HepG2 (cell line): Measurements from ENCODE around the gene SLC17A3. TPM values are rescaled to one million over a fixed set of nuclear protein-coding genes. Genes with fewer than 3 reads are reported as not detected.

Source experiments
- ATAC-seq: fragments of 200-7000 bp; cut with Tn5 transposase; 3 replicates; pipeline ENCODE4 v1.9.1; 2020; ENCODE audit warnings: mild to moderate bottlenecking, moderate library complexity
- BruUV-seq: library from RNA; stranded (reverse); fragments of 400-500 nt; replicated peaks from 2 replicates; lab custom pipeline; 2021; lab: Mats Ljungman, UMichigan
- CTCF ChIA-PET: fragments of 300-600 bp; formaldehyde crosslinking; extraction: SDS; loops from one replicate; lab custom pipeline; 2021; ENCODE audit warnings: low total read pairs, inconsistent platforms, low intra/inter-chr PET ratio; lab: Yijun Ruan, JAX
- POLR2A ChIA-PET: fragments of 350-600 bp; sonication (Branson Sonifier 250); formaldehyde crosslinking; loops from one replicate; lab custom pipeline; 2020; ENCODE audit warnings: antibody characterized with exemption, inconsistent platforms; lab: Yijun Ruan, JAX
- DNase-seq: peaks from one replicate; pipeline ENCODE4 v3.0.0-alpha.2; 2015; ENCODE audit warnings: low spot score
- FAIRE-seq: peaks from 3 replicates; lab custom pipeline; 2011; peaks lifted over from hg19 to GRCh38; lab: Jason Lieb, UNC
- H2AFZ ChIP-seq: one replicate; pipeline ENCODE4 v1.6.1; 2011; ENCODE audit warnings: low read length, inconsistent platforms
- H3K27ac ChIP-seq: fragments of 300-600 bp; 3 replicates; pipeline ENCODE4 v1.8.0; 2011; ENCODE audit warnings: mixed run types, mild to moderate bottlenecking, mixed read lengths, low read length, inconsistent platforms; ENCODE audit not compliant: insufficient read depth; ENCODE audit errors: extremely low read length
- H3K27me3 ChIP-seq, 2 experiments: fragments of 200-600 bp in 1 of 2; 2 replicates in 1 of 2; 3 replicates in 1 of 2; pipeline versions ENCODE4 v1.6.0 to v1.8.0; 2011; ENCODE audit warnings: low read length in 2 of 2, mild to moderate bottlenecking in 2 of 2, moderate library complexity in 2 of 2, inconsistent platforms in 1 of 2; ENCODE audit not compliant: insufficient read depth in 2 of 2, control insufficient read depth in 1 of 2
- H3K36me3 ChIP-seq, 2 experiments: fragments of 200-600 bp in 1 of 2; replicated peaks in 1 of 2; 2 replicates in 1 of 2; 3 replicates in 1 of 2; pipeline versions ENCODE4 v1.5.1 to v1.8.0; 2011; ENCODE audit warnings: low read length in 2 of 2, inconsistent platforms in 1 of 2; ENCODE audit not compliant: insufficient read depth in 2 of 2, control insufficient read depth in 1 of 2
- H3K4me1 ChIP-seq: 2 replicates; pipeline ENCODE4 v1.5.1; 2012; ENCODE audit warnings: low read length, inconsistent platforms; ENCODE audit not compliant: insufficient read depth
- H3K4me2 ChIP-seq: 2 replicates; pipeline ENCODE4 v1.6.0; 2011; ENCODE audit warnings: low read depth, low read length, inconsistent platforms
- H3K4me3 ChIP-seq, 3 experiments: fragments of 200-600 bp in 1 of 3; sonication (generic), shearing (Covaris generic) in 1 of 3; replicated peaks in 1 of 3; 2 replicates each; pipeline ENCODE4 v1.5.1; 2011 to 2016; ENCODE audit warnings: low read length in 3 of 3, inconsistent platforms in 2 of 3, low read depth in 2 of 3, mild to moderate bottlenecking in 2 of 3, control low read depth in 1 of 3, mixed read lengths in 1 of 3; ENCODE audit not compliant: insufficient read depth in 1 of 3
- H3K79me2 ChIP-seq: one replicate; pipeline ENCODE4 v1.6.1; 2011; ENCODE audit warnings: low read length, inconsistent platforms; ENCODE audit not compliant: insufficient read depth
- H3K9ac ChIP-seq: 2 replicates; pipeline ENCODE4 v1.6.0; 2011; ENCODE audit warnings: mild to moderate bottlenecking, low read depth, low read length, inconsistent platforms; ENCODE audit not compliant: insufficient read depth
- H3K9me3 ChIP-seq: 2 replicates; pipeline ENCODE4 v1.5.1; 2012; ENCODE audit warnings: mild to moderate bottlenecking, low read length
- H4K20me1 ChIP-seq: 2 replicates; pipeline ENCODE4 v1.6.0; 2011; ENCODE audit warnings: inconsistent platforms, mild to moderate bottlenecking, low read length, moderate library complexity; ENCODE audit not compliant: insufficient read depth
- GATAD2A ChIP-seq: IDR thresholded peaks from 2 replicates; pipeline ENCODE4 v1.6.1; 2016
- HIVEP1 ChIP-seq: sonication (generic); formaldehyde crosslinking; IDR thresholded peaks from 2 replicates; pipeline ENCODE4 v1.4.0; 2020; ENCODE audit warnings: mild to moderate bottlenecking, missing genetic modification reagents
- KLF12 ChIP-seq: sonication (generic); formaldehyde crosslinking; IDR thresholded peaks from 2 replicates; pipeline ENCODE4 v1.4.0; 2020; ENCODE audit warnings: missing genetic modification reagents, borderline replicate concordance
- MXD4 ChIP-seq: IDR thresholded peaks from 2 replicates; pipeline ENCODE4 v1.6.1; 2016; ENCODE audit warnings: mild to moderate bottlenecking, missing biosample characterization, missing genetic modification reagents
- ZNF274 ChIP-seq: sonication (generic); formaldehyde crosslinking; IDR thresholded peaks from 2 replicates; pipeline ENCODE4 v1.5.1; 2020; ENCODE audit warnings: mild to moderate bottlenecking, missing genetic modification reagents
- ZNF773 ChIP-seq: sonication (generic); formaldehyde crosslinking; IDR thresholded peaks from 2 replicates; pipeline ENCODE4 v1.4.0; 2020; ENCODE audit warnings: missing genetic modification reagents, borderline replicate concordance
- WGBS: methylation state at CpG from one replicate; pipeline ENCODE4 v1.1.6; 2017; ENCODE audit warnings: low lambda C conversion rate; 5-methylcytosine and 5-hydroxymethylcytosine counted together
- in situ Hi-C: cut with HindIII; loops from 2 replicates; pipeline ENCODE4 v1.10.0; 2017; ENCODE audit warnings: low pct_unique_long_range_greater_than_20kb; ENCODE audit not compliant: extremely low pct_ligation_motif_present
- intact Hi-C: fragments of 100-400 bp; cut with micrococcal nuclease; formaldehyde crosslinking; loops from one replicate; pipeline ENCODE4 v1.10.0; 2022; ENCODE audit not compliant: unreplicated experiment
- polyA plus RNA-seq, 8 experiments: library from polyadenylated mRNA; depleted of rRNA in 3 of 8; stranded (reverse) in 7 of 8; unstranded in 1 of 8; fragments of >200 nt; fragmentation: Illumina TruSeq in 4 of 8; extraction: Trizol in 4 of 8; gene quantifications; 2 replicates each; pipeline versions ENCODE4 v1.2.1 to v1.2.3, GENCODE V29; 2011 to 2016; ENCODE audit warnings: low read depth in 4 of 8, missing spikeins in 1 of 8, mixed read lengths in 1 of 8; ENCODE audit not compliant: insufficient read depth in 1 of 8
- total RNA-seq, 5 experiments: library from RNA; depleted of rRNA; stranded (reverse); fragments of >200 nt; fragmentation: Illumina TruSeq; extraction: Trizol; gene quantifications; 2 replicates each; pipeline ENCODE4 v1.2.3, GENCODE V29; 2016; ENCODE audit warnings: low read depth in 1 of 5
- TF ChIP-seq, protein P1 (sequence below): sonication (generic); formaldehyde crosslinking; IDR thresholded peaks from 2 replicates; pipeline ENCODE4 v1.5.0; 2020; ENCODE audit warnings: mild to moderate bottlenecking, missing genetic modification reagents, borderline replicate concordance
- TF ChIP-seq, protein P2 (sequence below): sonication (generic); formaldehyde crosslinking; IDR thresholded peaks from 2 replicates; pipeline ENCODE4; 2020; ENCODE audit warnings: missing genetic modification reagents, mild to moderate bottlenecking, borderline replicate concordance
- TF ChIP-seq, protein P3 (sequence below): sonication (generic); formaldehyde crosslinking; IDR thresholded peaks from 2 replicates; pipeline ENCODE4 v1.4.0; 2020; ENCODE audit warnings: mild to moderate bottlenecking, missing genetic modification reagents

SLC17A3 gene
- total and polyA plus RNA-seq, 2 of the 13 experiments (the other 11 are each of a cell fraction or from before 2014, with no cell fraction given), result 0.09 to 0.11 TPM

DNA sequence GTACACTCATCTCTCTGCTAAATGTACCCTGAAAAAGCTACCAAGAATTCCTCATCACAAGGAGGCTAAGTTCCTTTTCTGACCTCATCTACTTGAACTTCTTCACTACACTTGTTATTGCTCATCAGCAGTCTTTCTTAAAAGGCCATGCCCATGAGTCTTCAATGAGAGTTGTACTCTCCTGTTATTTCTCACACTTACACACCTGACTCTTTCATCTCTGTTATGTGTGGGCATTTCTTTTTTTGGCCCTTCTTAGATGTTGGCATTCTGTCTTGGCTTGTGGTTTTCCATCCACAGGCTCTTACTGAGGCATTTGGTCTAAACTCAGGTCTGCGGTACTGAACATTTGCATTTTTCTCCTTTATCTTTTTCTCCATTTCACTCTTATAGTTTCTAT, 31.5 kb downstream of the SLC17A3 start:
- ChIA-PET POLR2A (no interaction called here), CTCF (no interaction called here)
- FAIRE-seq (no peak), ATAC-seq (no peak)
- peaks cover 25% of the 10 kb centered on the region for H3K79me2 ChIP-seq
- in situ Hi-C loops, result no loop called here
- no peak overlapping the region for H3K4me2 ChIP-seq
- H3K9ac ChIP-seq, result no peak overlapping the region
- H3K4me3 ChIP-seq, result no peak overlapping the region
- TF ChIP-seq MXD4 (CRISPR knock-in tag), result no peak
- no peak for TF ChIP-seq KLF12
- no peak for TF ChIP-seq ZNF274 (CRISPR knock-in tag)
- TF ChIP-seq, protein P1, sequence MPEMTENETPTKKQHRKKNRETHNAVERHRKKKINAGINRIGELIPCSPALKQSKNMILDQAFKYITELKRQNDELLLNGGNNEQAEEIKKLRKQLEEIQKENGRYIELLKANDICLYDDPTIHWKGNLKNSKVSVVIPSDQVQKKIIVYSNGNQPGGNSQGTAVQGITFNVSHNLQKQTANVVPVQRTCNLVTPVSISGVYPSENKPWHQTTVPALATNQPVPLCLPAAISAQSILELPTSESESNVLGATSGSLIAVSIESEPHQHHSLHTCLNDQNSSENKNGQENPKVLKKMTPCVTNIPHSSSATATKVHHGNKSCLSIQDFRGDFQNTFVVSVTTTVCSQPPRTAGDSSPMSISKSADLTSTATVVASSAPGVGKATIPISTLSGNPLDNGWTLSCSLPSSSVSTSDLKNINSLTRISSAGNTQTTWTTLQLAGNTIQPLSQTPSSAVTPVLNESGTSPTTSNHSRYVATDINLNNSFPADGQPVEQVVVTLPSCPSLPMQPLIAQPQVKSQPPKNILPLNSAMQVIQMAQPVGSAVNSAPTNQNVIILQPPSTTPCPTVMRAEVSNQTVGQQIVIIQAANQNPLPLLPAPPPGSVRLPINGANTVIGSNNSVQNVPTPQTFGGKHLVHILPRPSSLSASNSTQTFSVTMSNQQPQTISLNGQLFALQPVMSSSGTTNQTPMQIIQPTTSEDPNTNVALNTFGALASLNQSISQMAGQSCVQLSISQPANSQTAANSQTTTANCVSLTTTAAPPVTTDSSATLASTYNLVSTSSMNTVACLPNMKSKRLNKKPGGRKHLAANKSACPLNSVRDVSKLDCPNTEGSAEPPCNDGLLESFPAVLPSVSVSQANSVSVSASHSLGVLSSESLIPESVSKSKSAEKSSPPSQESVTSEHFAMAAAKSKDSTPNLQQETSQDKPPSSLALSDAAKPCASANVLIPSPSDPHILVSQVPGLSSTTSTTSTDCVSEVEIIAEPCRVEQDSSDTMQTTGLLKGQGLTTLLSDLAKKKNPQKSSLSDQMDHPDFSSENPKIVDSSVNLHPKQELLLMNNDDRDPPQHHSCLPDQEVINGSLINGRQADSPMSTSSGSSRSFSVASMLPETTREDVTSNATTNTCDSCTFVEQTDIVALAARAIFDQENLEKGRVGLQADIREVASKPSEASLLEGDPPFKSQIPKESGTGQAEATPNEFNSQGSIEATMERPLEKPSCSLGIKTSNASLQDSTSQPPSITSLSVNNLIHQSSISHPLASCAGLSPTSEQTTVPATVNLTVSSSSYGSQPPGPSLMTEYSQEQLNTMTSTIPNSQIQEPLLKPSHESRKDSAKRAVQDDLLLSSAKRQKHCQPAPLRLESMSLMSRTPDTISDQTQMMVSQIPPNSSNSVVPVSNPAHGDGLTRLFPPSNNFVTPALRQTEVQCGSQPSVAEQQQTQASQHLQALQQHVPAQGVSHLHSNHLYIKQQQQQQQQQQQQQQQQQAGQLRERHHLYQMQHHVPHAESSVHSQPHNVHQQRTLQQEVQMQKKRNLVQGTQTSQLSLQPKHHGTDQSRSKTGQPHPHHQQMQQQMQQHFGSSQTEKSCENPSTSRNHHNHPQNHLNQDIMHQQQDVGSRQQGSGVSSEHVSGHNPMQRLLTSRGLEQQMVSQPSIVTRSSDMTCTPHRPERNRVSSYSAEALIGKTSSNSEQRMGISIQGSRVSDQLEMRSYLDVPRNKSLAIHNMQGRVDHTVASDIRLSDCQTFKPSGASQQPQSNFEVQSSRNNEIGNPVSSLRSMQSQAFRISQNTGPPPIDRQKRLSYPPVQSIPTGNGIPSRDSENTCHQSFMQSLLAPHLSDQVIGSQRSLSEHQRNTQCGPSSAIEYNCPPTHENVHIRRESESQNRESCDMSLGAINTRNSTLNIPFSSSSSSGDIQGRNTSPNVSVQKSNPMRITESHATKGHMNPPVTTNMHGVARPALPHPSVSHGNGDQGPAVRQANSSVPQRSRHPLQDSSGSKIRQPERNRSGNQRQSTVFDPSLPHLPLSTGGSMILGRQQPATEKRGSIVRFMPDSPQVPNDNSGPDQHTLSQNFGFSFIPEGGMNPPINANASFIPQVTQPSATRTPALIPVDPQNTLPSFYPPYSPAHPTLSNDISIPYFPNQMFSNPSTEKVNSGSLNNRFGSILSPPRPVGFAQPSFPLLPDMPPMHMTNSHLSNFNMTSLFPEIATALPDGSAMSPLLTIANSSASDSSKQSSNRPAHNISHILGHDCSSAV (CRISPR knock-in tag), result no peak
- TF ChIP-seq, protein P2, sequence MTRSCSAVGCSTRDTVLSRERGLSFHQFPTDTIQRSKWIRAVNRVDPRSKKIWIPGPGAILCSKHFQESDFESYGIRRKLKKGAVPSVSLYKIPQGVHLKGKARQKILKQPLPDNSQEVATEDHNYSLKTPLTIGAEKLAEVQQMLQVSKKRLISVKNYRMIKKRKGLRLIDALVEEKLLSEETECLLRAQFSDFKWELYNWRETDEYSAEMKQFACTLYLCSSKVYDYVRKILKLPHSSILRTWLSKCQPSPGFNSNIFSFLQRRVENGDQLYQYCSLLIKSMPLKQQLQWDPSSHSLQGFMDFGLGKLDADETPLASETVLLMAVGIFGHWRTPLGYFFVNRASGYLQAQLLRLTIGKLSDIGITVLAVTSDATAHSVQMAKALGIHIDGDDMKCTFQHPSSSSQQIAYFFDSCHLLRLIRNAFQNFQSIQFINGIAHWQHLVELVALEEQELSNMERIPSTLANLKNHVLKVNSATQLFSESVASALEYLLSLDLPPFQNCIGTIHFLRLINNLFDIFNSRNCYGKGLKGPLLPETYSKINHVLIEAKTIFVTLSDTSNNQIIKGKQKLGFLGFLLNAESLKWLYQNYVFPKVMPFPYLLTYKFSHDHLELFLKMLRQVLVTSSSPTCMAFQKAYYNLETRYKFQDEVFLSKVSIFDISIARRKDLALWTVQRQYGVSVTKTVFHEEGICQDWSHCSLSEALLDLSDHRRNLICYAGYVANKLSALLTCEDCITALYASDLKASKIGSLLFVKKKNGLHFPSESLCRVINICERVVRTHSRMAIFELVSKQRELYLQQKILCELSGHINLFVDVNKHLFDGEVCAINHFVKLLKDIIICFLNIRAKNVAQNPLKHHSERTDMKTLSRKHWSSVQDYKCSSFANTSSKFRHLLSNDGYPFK (CRISPR knock-in tag), result no peak
- TF ChIP-seq ZNF773 (CRISPR knock-in tag), result no peak
- TF ChIP-seq, protein P3, sequence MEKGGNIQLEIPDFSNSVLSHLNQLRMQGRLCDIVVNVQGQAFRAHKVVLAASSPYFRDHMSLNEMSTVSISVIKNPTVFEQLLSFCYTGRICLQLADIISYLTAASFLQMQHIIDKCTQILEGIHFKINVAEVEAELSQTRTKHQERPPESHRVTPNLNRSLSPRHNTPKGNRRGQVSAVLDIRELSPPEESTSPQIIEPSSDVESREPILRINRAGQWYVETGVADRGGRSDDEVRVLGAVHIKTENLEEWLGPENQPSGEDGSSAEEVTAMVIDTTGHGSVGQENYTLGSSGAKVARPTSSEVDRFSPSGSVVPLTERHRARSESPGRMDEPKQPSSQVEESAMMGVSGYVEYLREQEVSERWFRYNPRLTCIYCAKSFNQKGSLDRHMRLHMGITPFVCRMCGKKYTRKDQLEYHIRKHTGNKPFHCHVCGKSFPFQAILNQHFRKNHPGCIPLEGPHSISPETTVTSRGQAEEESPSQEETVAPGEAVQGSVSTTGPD (CRISPR knock-in tag), result no peak
- TF ChIP-seq GATAD2A (CRISPR knock-in tag), result no peak
- no peak for TF ChIP-seq HIVEP1 (CRISPR knock-in tag)
- TF ChIP-seq, all 625 proteins: peak for 0
- Histone ChIP-seq H4K20me1 (no peaks in the 10 kb centered on the region), H3K36me3 (no peaks in the 10 kb centered on the region), H3K9me3 (no peaks in the 10 kb centered on the region), H3K4me1 (peaks cover 21% of the 10 kb centered on the region), H2AFZ (no peak overlapping the region), H3K27me3 (no peaks in the 10 kb centered on the region; a peak in 1 of 5 replicates), H3K27ac (no peak overlapping the region)
- no TSS peak for BruUV-seq
- intact Hi-C loops, result no loop called here
- 100% methylated on average over 1 of the region's 1 CpG for WGBS
- no peak for DNase-seq
